ENCODE results near the gene PRSS22. TPM values are rescaled to one million over a fixed set of nuclear protein-coding genes. Genes with fewer than 3 reads are reported as not detected.
A peak's percentile ranks its signal among the peaks of the same experiment; 100 is the strongest.

The PRSS22 gene
- total RNA-seq, 4 donors from 2014 or later: 2.5 to 11.2 TPM; not detected in 2

- peaks cover 5 to 14% (median 10%) of the 10 kb centered on the region in 4 donors for H3K4me1 ChIP-seq
- peak overlapping the region; percentile 62 to 89 (median 79) for H3K4me3 ChIP-seq
- no peaks in the 10 kb centered on the region for H3K36me3 ChIP-seq
- DNase-seq: no peak
- in situ Hi-C loops (cut with MboI; ENCODE audit: low pct_ligation_motif_present in 1 of 4, low pct_unique_long_range_greater_than_20kb in 1 of 4, low sequenced_read_pairs in 3 of 4) (no loop called here), intact Hi-C loops (cut with DNase I; ENCODE audit: low total_unique reads) (no loop called here)
- peak overlapping the region; percentile 96 to 100 (median 97) for H3K27ac ChIP-seq
- 61 to 64% methylated on average over 13 to 18 of the region's 18 CpGs for WGBS, 2 donors (ENCODE audit: low coverage in 1 of 2)
- H3K27me3 ChIP-seq: no peaks in the 10 kb centered on the region
- no peaks in the 10 kb centered on the region for H3K9me3 ChIP-seq
- TF ChIP-seq, protein P1, sequence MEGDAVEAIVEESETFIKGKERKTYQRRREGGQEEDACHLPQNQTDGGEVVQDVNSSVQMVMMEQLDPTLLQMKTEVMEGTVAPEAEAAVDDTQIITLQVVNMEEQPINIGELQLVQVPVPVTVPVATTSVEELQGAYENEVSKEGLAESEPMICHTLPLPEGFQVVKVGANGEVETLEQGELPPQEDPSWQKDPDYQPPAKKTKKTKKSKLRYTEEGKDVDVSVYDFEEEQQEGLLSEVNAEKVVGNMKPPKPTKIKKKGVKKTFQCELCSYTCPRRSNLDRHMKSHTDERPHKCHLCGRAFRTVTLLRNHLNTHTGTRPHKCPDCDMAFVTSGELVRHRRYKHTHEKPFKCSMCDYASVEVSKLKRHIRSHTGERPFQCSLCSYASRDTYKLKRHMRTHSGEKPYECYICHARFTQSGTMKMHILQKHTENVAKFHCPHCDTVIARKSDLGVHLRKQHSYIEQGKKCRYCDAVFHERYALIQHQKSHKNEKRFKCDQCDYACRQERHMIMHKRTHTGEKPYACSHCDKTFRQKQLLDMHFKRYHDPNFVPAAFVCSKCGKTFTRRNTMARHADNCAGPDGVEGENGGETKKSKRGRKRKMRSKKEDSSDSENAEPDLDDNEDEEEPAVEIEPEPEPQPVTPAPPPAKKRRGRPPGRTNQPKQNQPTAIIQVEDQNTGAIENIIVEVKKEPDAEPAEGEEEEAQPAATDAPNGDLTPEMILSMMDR (IDR thresholded peaks at IDR 0.05): no peak
- TF ChIP-seq POLR2A (IDR thresholded peaks at IDR 0.05) (no peak), EP300 (IDR thresholded peaks at IDR 0.05; ENCODE audit: low read depth) (no peak), POLR2AphosphoS5 (IDR thresholded peaks at IDR 0.05) (no peak)
Observed at GRCh38 chr16:2884041-2884451, 26.1 kb upstream of the PRSS22 start.

DNA sequence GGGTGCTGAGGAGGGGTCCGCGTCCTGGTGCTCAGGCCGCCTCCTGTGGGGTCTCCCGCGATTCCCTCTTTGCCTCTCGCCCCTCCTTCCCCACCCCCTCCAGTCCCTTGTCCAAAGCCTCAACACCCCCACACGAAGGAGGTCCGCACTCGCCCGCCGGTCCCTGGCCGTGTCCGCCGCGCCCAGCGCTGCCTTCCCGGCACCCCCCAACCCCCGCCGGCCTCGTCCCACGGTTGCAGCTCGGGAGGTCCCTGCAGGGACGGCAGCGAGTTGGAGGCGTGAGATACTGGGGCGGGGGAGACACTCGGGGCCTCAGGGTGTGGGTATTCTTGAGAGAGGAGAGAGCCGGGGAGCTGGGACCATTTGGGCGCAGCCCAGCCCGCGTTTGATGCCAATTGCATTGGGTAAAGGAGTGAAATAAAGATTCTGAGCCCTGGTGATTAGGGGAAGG lies 25.5 kb upstream of the PRSS22 start:
- H3K27ac ChIP-seq: peak overlapping the region; percentile 96 to 100 (median 97)
- DNase-seq: peak; percentile 39
- no peaks in the 10 kb centered on the region for H3K27me3 ChIP-seq
- no peaks in the 10 kb centered on the region for H3K9me3 ChIP-seq
- H3K4me3 ChIP-seq: peak overlapping the region; percentile 62 to 89 (median 79)
- in situ Hi-C loops (cut with MboI; ENCODE audit: low pct_ligation_motif_present in 1 of 4, low pct_unique_long_range_greater_than_20kb in 1 of 4, low sequenced_read_pairs in 3 of 4) (no loop called here), intact Hi-C loops (cut with DNase I; ENCODE audit: low total_unique reads) (no loop called here)
- no peak for TF ChIP-seq POLR2A (IDR thresholded peaks at IDR 0.05)
- TF ChIP-seq, protein P1 (IDR thresholded peaks at IDR 0.05): peak in 1 of 5 experiments; percentile 9
- H3K4me1 ChIP-seq: peaks cover 5 to 14% (median 10%) of the 10 kb centered on the region in 4 donors
- 2% methylated on average over 26 of the region's 31 CpGs; no CpG with 5 or more reads in 1 of the 2 donors for WGBS, 2 donors (ENCODE audit: low coverage in 1 of 2)
- H3K36me3 ChIP-seq: no peaks in the 10 kb centered on the region

GRCh38 chr16:2882650-2883457 lies 24.9 kb upstream of the PRSS22 start, which contains the start of gene FLYWCH2:
Gene FLYWCH2 (plus strand): TSS chr16:2883215. CDS start chr16:2896450, 13,235 bp downstream.
- TF ChIP-seq, protein P1 (IDR thresholded peaks at IDR 0.05): peak in 1 of 5 experiments; percentile 46
- TF ChIP-seq POLR2A (IDR thresholded peaks at IDR 0.05): peak; percentile 81
- peak; percentile 81 to 82 (median 82) for TF ChIP-seq POLR2AphosphoS5 (IDR thresholded peaks at IDR 0.05)
- TF ChIP-seq EP300 (IDR thresholded peaks at IDR 0.05; ENCODE audit: low read depth): no peak
- Histone ChIP-seq H3K4me1 (peaks cover 5 to 14% (median 10%) of the 10 kb centered on the region in 4 donors), H3K4me3 (peak within 1 kb of the TSS; percentile 77 to 99 (median 85)), H3K36me3 (no peaks in the 10 kb centered on the region), H3K27ac (peak within 1 kb of the TSS; percentile 96 to 100 (median 97)), H3K27me3 (no peaks in the 10 kb centered on the region), H3K9me3 (no peaks in the 10 kb centered on the region)
- WGBS, 2 donors (ENCODE audit: low coverage in 1 of 2): 0 to 1% methylated on average over 5 to 27 of the region's 73 CpGs
- peak; percentile 100 for DNase-seq
- intact Hi-C loops (cut with DNase I; ENCODE audit: low total_unique reads): no loop called here
- in situ Hi-C loops (cut with MboI; ENCODE audit: low pct_ligation_motif_present in 1 of 4, low pct_unique_long_range_greater_than_20kb in 1 of 4, low sequenced_read_pairs in 3 of 4): no loop called here

DNA sequence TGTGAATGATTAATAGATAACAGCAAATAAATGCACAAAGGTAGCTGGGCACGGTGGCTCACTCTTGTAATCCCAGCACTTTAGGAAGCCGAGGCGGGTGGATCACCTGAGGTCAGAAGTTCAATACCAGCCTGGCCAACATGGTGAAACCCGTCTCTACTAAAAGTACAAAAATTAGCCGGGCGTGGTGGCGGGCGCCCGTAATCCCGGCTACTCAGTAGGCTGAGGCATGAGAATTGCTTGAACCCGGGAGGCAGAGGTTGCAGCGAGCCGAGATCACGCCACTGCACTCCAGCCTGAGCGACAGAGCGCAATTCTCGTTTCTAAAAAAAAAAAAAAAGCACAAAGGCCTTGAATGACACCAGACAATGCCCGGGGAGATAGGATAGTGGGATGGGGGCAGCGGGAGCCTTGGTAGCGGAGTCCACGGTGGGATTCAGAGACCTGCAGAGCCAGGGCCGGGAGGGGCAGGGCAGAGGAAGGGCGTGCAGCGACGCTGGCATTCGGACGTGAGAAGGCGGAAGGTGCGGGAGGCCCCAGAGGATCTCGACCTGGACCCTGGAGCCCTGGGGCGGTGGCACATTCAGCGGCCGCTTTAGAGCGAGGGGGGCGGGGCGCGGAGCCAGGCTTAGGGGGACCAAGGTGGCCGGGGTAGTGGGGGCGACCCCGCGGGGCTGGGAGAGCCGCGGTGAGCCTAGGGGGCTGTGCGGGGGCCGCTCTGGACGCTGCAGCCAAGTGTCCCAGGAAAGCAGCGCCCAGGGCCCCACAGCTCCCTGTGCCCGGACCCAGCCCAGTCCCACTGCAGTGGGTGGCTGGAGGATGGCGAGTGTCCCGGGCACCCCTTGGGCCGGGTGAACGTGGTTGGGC lies 24.0 kb upstream of the PRSS22 start:
- H3K9me3 ChIP-seq: no peaks in the 10 kb centered on the region
- DNase-seq: peak; percentile 78
- H3K4me1 ChIP-seq: peaks cover 5 to 14% (median 10%) of the 10 kb centered on the region in 4 donors
- peak overlapping the region; percentile 96 to 100 (median 97) for H3K27ac ChIP-seq
- no peaks in the 10 kb centered on the region for H3K36me3 ChIP-seq
- intact Hi-C loops (cut with DNase I; ENCODE audit: low total_unique reads): no loop called here
- no peaks in the 10 kb centered on the region for H3K27me3 ChIP-seq
- in situ Hi-C loops (cut with MboI; ENCODE audit: low pct_ligation_motif_present in 1 of 4, low pct_unique_long_range_greater_than_20kb in 1 of 4, low sequenced_read_pairs in 3 of 4): no loop called here
- TF ChIP-seq EP300 (IDR thresholded peaks at IDR 0.05; ENCODE audit: low read depth): no peak
- TF ChIP-seq, protein P1 (IDR thresholded peaks at IDR 0.05): no peak
- TF ChIP-seq POLR2AphosphoS5 (IDR thresholded peaks at IDR 0.05): peak; percentile 17 to 77 (median 45)
- TF ChIP-seq POLR2A (IDR thresholded peaks at IDR 0.05): peak; percentile 30
- H3K4me3 ChIP-seq: peak overlapping the region; percentile 77 to 99 (median 85)
- 0 to 3% methylated on average over 8 to 48 of the region's 52 CpGs for WGBS, 2 donors (ENCODE audit: low coverage in 1 of 2)
